NCI-H510A (cell line): ENCODE data around the gene PLCH1.

Experiments
- DNase-seq: peaks from one replicate; lab custom pipeline; 2025; lab: John Stamatoyannopoulos, UW

The PLCH1 gene

DNA sequence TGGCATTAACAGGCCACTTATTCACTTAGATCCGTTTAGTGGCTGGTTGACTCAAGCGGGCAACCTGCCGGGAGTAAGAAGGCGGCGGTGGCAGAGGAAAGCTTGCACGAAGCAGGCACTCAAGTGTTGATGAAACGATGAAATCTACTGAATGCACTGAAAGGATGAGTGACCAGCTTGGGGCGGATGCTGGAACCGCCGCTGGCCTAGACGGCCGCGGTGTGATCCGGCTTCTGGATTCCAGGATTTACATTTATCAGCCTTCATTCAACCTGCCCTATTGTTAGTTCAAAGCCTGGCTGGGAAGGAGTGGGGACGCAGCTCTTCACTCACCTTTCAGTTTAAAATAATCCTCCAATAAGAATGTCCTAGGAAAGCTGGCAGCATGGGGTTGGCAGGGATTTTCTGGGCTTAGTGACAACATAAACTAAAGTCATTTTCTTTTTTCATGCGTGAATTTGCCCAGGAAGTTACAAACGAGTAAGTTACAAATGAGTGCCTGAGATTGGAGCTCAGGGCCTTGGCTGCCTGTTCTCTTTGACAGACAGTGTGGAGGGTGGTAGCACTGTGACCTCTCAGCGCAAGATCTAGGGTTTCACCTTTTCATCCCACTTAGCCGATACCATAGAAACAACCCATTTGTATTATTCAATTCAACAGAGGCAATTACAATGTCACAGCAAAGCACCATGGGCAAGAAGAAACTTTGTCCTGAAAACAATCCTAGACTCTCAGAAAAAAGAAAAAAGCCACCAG lies 1.1 kb upstream of the PLCH1 start:
- DNase-seq, result peak; percentile 39

DNA sequence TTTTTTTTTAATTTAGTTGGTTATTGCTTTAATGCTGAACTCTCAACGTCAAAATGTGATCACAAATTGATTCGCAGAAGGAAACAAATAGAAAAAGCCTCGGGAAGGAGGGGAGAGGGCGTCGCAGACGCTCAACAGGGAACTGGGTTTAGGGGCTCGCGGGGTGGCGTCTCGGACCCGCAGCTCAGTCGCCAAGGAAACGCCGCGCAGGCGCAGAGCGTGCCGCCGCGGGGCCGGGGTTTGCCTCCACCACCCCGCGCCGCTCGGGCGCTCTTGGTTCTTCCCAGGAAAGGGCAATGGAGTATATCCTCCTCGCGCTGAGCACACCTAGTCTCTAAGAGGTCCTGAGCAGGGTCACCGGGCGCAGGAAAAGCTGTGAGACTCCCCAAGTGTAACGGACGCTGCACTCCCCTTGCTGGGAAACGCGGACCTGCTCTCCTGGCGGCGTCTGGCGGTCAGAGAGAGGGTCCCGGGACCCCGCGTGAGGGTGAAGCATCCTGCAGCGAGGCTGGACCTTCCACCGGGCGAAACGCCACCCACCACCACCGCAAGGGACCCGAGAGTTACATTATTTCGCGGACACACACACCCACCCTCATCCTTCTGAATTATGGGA lies 753 bp downstream of the PLCH1 start:
- DNase-seq, result peak; percentile 47

- DNase-seq, result no peak
Observed at GRCh38 chr3:155743606-155744005, 1.3 kb downstream of the PLCH1 start.

GRCh38 chr3:155742349-155742965 lies 2.4 kb downstream of the PLCH1 start:
- no peak for DNase-seq

- no peak for DNase-seq
Observed at GRCh38 chr3:155741603-155742002, 3.3 kb downstream of the PLCH1 start.

- DNase-seq, result no peak
Observed at GRCh38 chr3:155741101-155741500, 3.8 kb downstream of the PLCH1 start.

- DNase-seq, result no peak
Observed at GRCh38 chr3:155739154-155739553, 5.7 kb downstream of the PLCH1 start.

- DNase-seq, result no peak
Observed at GRCh38 chr3:155738580-155739076, 6.2 kb downstream of the PLCH1 start.

DNA sequence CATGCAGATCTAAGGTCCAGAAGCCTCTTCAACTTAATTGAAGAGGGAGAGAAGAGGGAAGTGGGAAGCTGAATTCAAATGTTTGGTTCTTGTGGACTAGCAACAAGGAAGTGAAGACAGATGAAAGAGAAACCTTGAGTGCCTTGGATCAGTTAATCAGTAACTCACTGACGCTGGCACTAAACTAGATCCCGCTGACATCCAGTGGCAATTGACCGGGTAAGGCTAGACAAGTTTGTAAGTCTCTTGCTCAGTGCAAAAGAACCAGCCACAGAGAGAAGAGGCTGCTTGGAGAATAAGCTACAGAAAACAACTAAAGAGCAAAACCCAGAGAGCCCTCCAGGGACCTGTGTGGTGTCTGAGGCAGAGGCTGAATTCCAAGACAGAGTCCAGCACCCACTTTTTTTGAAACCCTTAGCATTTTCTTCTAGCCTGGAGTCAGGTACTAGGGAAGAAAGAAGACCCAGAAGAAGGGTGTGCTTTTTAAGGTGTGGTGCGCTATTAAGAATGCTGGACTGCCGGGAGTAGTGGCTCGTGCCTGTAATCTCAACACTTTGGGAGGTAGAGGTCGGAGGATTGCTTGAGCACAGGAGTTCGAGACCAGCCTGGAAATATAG lies 6.9 kb downstream of the PLCH1 start:
- peak; percentile 5 for DNase-seq

- DNase-seq, result no peak
Observed at GRCh38 chr3:155736381-155736780, 8.5 kb downstream of the PLCH1 start.

GRCh38 chr3:155730843-155731242 lies 14.0 kb downstream of the PLCH1 start:
- peak; percentile 6 for DNase-seq

DNA sequence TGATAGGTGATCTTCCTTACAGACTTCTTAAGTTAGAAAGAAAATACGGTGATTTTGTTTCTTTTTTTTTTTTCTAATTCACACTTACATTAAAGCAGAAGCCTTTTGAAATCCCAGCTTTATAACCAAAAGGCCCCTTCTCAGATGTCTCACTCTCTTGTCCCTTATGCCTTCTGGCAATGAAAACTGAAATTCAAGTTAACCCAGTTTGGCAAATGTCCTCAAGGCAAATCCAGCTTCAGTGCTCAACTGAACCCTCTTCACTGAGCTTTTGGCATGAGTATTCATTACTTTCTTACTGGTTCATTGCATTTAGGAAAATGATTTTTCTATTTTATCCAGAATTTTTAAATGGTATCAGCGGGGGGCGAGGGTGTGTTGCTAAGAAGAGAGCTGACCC lies 17.0 kb downstream of the PLCH1 start:
- DNase-seq, result no peak

- no peak for DNase-seq
Observed at GRCh38 chr3:155714295-155714718, 30.6 kb downstream of the PLCH1 start.

DNA sequence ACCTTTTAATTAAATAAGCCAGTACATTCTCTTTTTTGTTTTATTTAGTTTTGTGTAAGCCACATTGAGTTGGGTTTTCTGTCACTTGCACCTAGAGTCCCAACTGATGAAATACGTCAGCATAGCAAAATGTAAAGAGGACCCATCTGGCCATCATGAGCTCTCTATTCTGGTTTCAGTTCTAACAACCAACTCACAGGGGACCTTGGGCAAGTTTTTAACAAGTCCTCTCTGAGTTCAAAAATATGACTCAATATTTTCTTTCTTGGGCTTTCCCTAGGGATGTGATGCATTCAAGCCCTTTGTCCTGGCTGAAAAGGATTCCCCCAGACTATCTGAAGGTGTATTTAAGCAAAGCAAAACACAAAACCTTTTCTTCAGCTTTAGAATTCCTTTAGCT lies 32.9 kb downstream of the PLCH1 start:
- no peak for DNase-seq

- no peak for DNase-seq
Observed at GRCh38 chr3:155704771-155705559, 39.9 kb downstream of the PLCH1 start.

DNA sequence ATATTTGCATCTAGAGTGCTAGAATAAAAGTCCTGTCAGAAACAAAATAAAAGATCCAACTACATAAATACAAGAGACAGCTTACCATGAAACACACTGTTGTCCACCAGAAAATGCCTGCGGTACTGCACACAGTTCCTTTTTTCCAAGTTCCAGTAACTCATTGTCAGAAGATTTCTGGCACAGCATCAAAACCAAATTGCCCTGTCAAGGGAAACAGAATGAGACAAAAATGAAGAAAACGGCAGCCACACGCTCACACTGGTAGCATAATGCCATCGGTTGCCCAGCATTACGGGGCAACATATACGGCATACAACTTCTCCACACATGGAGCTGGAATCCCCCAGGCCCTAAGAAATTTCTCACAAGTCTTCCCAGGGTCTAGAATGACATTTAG lies 40.8 kb downstream of the PLCH1 start:
- no peak for DNase-seq

GRCh38 chr3:155702745-155703591 lies 41.9 kb downstream of the PLCH1 start:
- DNase-seq, result no peak

DNA sequence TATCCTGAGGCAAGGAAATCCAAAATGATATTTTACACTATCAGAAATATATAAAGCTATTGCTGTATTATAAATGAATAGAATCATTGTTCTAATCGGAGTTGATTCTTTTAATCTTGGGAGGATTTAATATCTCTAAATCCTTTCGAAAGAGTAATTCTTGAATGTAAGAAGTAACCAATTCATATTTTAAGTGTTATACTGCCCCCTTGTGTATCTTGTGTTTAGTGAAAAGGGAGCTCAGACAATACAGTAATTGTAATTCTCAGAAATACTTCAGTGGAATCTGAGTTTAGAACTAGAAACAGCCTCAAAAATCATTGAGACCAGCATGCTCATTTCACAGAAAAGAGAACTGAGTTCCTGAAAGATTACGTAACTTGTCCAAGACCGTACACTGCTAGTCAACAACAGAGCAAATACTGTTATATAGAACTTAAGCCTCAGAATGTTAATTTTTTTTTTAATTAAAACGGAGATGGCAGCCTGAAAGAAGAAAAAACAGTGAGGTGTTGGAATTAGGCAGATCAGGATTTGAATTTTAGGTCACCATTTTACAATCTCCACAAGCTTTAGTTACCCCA lies 42.9 kb downstream of the PLCH1 start:
- no peak for DNase-seq

DNA sequence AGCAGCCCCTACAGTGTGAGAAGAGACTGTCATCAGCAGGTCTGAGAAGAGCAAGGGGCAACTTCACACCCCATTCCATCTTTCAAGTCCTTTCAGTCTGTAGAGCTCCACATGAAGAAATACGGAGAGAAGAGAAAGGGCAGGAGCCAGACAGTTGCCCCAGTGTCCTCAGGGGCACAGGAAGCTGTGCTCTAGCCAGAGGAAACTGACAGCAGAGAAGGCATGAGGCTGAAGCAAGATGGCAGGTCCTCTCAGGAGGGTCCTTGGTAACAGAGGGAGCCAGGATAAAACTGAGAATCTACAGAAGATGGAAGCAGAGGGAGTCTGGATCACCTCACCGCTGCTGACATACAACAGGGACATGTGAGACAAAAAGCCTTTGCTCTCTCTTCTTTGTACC lies 47.3 kb downstream of the PLCH1 start:
- DNase-seq, result no peak

DNA sequence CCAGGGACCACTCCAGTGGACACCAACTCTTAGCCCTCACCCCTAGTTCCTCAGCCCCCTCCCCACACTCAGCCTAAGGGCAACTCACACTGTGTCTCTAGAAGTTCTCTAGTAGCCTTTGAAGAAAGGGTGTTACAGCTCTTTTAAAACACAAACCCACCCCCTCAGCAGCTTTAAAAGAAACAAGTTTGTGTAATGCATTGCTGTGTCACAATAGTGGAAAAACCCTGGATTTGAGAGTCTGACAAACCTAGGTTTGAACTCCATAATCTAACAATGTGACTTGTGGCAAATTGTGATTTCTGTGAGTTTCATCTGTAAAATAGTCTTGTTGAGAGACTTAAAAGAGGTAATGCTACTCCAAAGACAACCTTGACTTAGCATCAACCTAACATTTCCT lies 54.0 kb downstream of the PLCH1 start:
- DNase-seq, result no peak

DNA sequence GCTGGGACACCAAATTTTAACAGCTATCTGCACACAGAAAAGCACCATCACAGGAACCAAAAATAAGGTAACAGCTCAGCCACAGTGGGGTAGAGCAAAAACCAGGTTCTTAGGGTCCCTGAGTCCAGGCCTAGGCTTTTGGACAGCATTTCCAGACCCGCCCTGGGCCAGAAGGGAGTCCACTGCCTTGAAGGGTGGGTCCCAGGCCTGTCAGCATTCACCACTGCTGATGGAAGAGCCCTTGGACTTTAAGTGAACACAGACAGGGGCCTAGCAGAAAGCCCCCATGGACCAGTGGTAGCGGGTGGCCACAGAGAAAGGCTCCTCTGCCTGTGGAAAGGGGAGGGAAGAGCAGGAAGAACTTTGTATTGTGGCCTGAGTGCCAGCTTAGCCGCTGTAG lies 56.4 kb downstream of the PLCH1 start:
- DNase-seq, result no peak
